CD4-positive, alpha-beta memory T cell (primary cell): ENCODE measurements around the gene PITRM1. TPM values are rescaled to one million over a fixed set of nuclear protein-coding genes. Genes with fewer than 3 reads are reported as not detected.

ENCODE experiments used
- CTCF ChIA-PET: fragments of 350-600 bp; sonication (Branson Sonifier 250); formaldehyde crosslinking; loops from one replicate; lab custom pipeline; 2021; ENCODE audit warnings: inconsistent platforms; ENCODE audit not compliant: partially characterized antibody; lab: Charles Lee
- POLR2A ChIA-PET: fragments of 350-600 bp; sonication (Branson Sonifier 250); formaldehyde crosslinking; loops from one replicate; lab custom pipeline; 2021; ENCODE audit not compliant: partially characterized antibody; lab: Charles Lee
- DNase-seq, 5 donors: peaks; one replicate each; pipeline versions ENCODE4 v3.0.0 to v3.0.0-alpha.2; 2020 to 2022; ENCODE audit warnings: mixed read lengths in 1 of 5
- H3K27ac ChIP-seq: one replicate; pipeline ENCODE4 v1.7.0; 2013; ENCODE audit warnings: low read depth, low read length
- H3K27me3 ChIP-seq: 2 replicates; pipeline ENCODE4 v1.7.0; 2013; ENCODE audit warnings: mild to moderate bottlenecking, low read length, moderate library complexity; ENCODE audit not compliant: insufficient read depth
- H3K36me3 ChIP-seq: 2 replicates; pipeline ENCODE4 v1.7.0; 2013; ENCODE audit warnings: mild to moderate bottlenecking, low read length, moderate library complexity; ENCODE audit not compliant: insufficient read depth
- H3K4me1 ChIP-seq: 2 replicates; pipeline ENCODE4 v1.7.0; 2013; ENCODE audit warnings: mild to moderate bottlenecking, low read length, moderate library complexity; ENCODE audit not compliant: insufficient read depth
- H3K4me3 ChIP-seq, 2 donors: one replicate each; pipeline ENCODE4 v1.7.0; 2013; ENCODE audit warnings: low read length in 2 of 2, mild to moderate bottlenecking in 1 of 2
- H3K9me3 ChIP-seq, 2 donors: one replicate each; pipeline ENCODE4 v1.7.0; 2013; ENCODE audit warnings: low read length in 2 of 2, control low read depth in 1 of 2; ENCODE audit not compliant: control insufficient read depth in 1 of 2
- H3K27ac Mint-ChIP-seq, 7 donors: one replicate each; pipeline ENCODE4 v1.8.0; 2020 to 2021; ENCODE audit warnings: mixed read lengths in 7 of 7, mild to moderate bottlenecking in 6 of 7, inconsistent platforms in 3 of 7, moderate library complexity in 3 of 7
- H3K27me3 Mint-ChIP-seq, 2 donors: one replicate each; pipeline ENCODE4 v1.8.0; 2020 to 2021; ENCODE audit warnings: mixed read lengths in 2 of 2
- H3K36me3 Mint-ChIP-seq, 2 donors: one replicate each; pipeline ENCODE4 v1.8.0; 2020 to 2021; ENCODE audit warnings: mixed read lengths in 2 of 2, inconsistent platforms in 1 of 2, mild to moderate bottlenecking in 1 of 2
- H3K4me1 Mint-ChIP-seq, 4 donors: one replicate each; pipeline ENCODE4 v1.8.0; 2020 to 2021; ENCODE audit warnings: mixed read lengths in 4 of 4, mild to moderate bottlenecking in 1 of 4
- H3K4me3 Mint-ChIP-seq, 8 donors: one replicate each; pipeline ENCODE4 v1.8.0; 2020 to 2021; ENCODE audit warnings: mixed read lengths in 8 of 8, mild to moderate bottlenecking in 7 of 8, moderate library complexity in 6 of 8, inconsistent platforms in 3 of 8
- H3K9me3 Mint-ChIP-seq, 8 donors: one replicate each; pipeline ENCODE4 v1.8.0; 2020 to 2021; ENCODE audit warnings: mixed read lengths in 8 of 8, mild to moderate bottlenecking in 5 of 8, inconsistent platforms in 3 of 8, moderate library complexity in 1 of 8
- intact Hi-C: fragments of 100-400 bp; cut with micrococcal nuclease; formaldehyde crosslinking; loops from one replicate; pipeline ENCODE4 v1.15.1; 2023
- polyA plus RNA-seq, 2 donors: library from polyadenylated mRNA; unstranded; fragments of 300-500 nt; fragmentation: Illumina TruSeq; gene quantifications; one replicate each; pipeline ENCODE4 v1.2.3, GENCODE V29; 2021
- total RNA-seq, 2 experiments: library from RNA; stranded (reverse); gene quantifications; one replicate each; pipeline ENCODE4 v1.2.3, GENCODE V29; 2021

PITRM1 gene
- total and polyA plus RNA-seq, 4 experiments from 2014 or later, result 25.5 to 80.7 (median 63.0) TPM

- no peaks in the 10 kb centered on the region for H3K27me3 ChIP-seq
- Mint-ChIP-seq H3K4me1 (peaks cover 8 to 22% (median 11%) of the 10 kb centered on the region in 4 donors), H3K4me3 (no peak overlapping the region), H3K27me3 (no peaks in the 10 kb centered on the region), H3K36me3 (peaks cover 65 to 70% of the 10 kb centered on the region in 2 donors), H3K27ac (no peak overlapping the region), H3K9me3 (no peaks in the 10 kb centered on the region)
- H3K4me3 ChIP-seq, result no peak overlapping the region
- H3K4me1 ChIP-seq, result peaks cover 16% of the 10 kb centered on the region
- peaks cover 61% of the 10 kb centered on the region for H3K36me3 ChIP-seq
- no peak for DNase-seq
- POLR2A ChIA-PET, result no interaction called here
- H3K27ac ChIP-seq, result no peak overlapping the region
- intact Hi-C loops, result no loop called here
- no peaks in the 10 kb centered on the region for H3K9me3 ChIP-seq
- CTCF ChIA-PET, result no interaction called here
Observed at GRCh38 chr10:3167611-3168330, 4.8 kb downstream of the PITRM1 start.

DNA sequence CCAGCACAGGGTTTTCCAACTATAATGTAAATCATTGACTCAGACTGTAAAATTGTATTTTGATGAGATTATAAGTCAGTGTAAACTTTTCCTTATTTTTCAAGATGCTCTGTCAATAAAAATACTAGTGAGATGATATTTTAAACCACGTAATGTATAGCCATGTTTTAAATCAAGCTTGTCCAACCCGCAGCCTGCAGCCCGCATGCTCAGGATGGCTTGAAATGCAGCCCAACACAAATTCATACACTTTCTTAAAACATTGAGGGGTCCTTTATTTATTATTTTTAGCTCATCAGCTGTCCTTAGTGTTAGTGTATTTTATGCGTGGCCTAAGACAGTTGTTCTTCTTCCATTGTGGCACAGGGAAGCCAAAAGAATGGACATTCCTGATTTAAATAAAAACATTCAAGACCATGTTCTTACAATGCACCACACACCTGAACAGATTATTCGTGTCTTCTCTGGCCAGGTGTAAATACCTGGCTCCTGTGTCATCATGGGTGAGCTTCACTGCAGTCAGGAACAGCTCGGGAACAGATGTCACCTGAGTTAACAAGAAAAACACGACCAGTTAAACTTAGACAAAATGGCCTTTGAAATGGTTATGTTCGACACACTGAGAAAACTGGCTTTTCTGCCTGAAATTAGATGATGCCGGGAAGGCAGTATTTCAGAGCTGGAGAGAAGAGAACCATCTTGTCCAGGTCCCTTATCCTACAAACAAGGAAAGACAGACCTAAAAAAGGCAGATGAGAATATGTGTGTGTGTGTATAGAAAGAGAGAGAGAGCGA is 5.9 kb downstream of the PITRM1 start:
- Mint-ChIP-seq H3K36me3 (peaks cover 71 to 74% of the 10 kb centered on the region in 2 donors), H3K9me3 (no peaks in the 10 kb centered on the region), H3K4me3 (no peak overlapping the region), H3K4me1 (peaks cover under 1 to 22% (median 8%) of the 10 kb centered on the region in 4 donors), H3K27ac (no peak overlapping the region), H3K27me3 (no peaks in the 10 kb centered on the region)
- CTCF ChIA-PET, result no interaction called here
- no peaks in the 10 kb centered on the region for H3K27me3 ChIP-seq
- intact Hi-C loops, result no loop called here
- POLR2A ChIA-PET, result no interaction called here
- H3K9me3 ChIP-seq, result no peaks in the 10 kb centered on the region
- H3K36me3 ChIP-seq, result peaks cover 67% of the 10 kb centered on the region
- no peak overlapping the region for H3K27ac ChIP-seq
- peaks cover 12% of the 10 kb centered on the region for H3K4me1 ChIP-seq
- no peak overlapping the region for H3K4me3 ChIP-seq
- DNase-seq, result no peak

- no peaks in the 10 kb centered on the region for H3K9me3 Mint-ChIP-seq
- peaks cover 76 to 84% of the 10 kb centered on the region in 2 donors for H3K36me3 Mint-ChIP-seq
- Histone ChIP-seq H3K36me3 (peaks cover 67% of the 10 kb centered on the region), H3K9me3 (no peaks in the 10 kb centered on the region), H3K4me3 (no peak overlapping the region), H3K27ac (no peak overlapping the region), H3K27me3 (no peaks in the 10 kb centered on the region), H3K4me1 (no peaks in the 10 kb centered on the region)
- H3K27ac Mint-ChIP-seq, result no peak overlapping the region
- DNase-seq, result no peak
- H3K27me3 Mint-ChIP-seq, result no peaks in the 10 kb centered on the region
- H3K4me1 Mint-ChIP-seq, result peaks cover 0 to 8% (median 4%) of the 10 kb centered on the region in 4 donors
- no peak overlapping the region for H3K4me3 Mint-ChIP-seq
- intact Hi-C loops, result no loop called here
- POLR2A ChIA-PET, result no interaction called here
- CTCF ChIA-PET, result no interaction called here
Observed at GRCh38 chr10:3165196-3165595, 7.4 kb downstream of the PITRM1 start.

- Histone ChIP-seq H3K36me3 (peaks cover 67% of the 10 kb centered on the region), H3K4me3 (no peak overlapping the region), H3K4me1 (no peaks in the 10 kb centered on the region), H3K27me3 (no peaks in the 10 kb centered on the region), H3K9me3 (no peaks in the 10 kb centered on the region), H3K27ac (no peak overlapping the region)
- no peaks in the 10 kb centered on the region for H3K27me3 Mint-ChIP-seq
- DNase-seq, result no peak
- no peaks in the 10 kb centered on the region for H3K9me3 Mint-ChIP-seq
- peaks cover 80 to 85% of the 10 kb centered on the region in 2 donors for H3K36me3 Mint-ChIP-seq
- peaks cover 0 to 4% (median 3%) of the 10 kb centered on the region in 4 donors for H3K4me1 Mint-ChIP-seq
- CTCF ChIA-PET, result interaction anchor here (1.5 kb wide), 1 partner anchor 11 kb away, joined by 3 read pairs; no protein-coding TSS in a partner anchor
- H3K27ac Mint-ChIP-seq, result no peak overlapping the region
- intact Hi-C loops, result no loop called here
- no peak overlapping the region for H3K4me3 Mint-ChIP-seq
- POLR2A ChIA-PET, result no interaction called here
Observed at GRCh38 chr10:3163879-3164278, 8.7 kb downstream of the PITRM1 start.

- Mint-ChIP-seq H3K27me3 (no peaks in the 10 kb centered on the region), H3K4me3 (no peak overlapping the region), H3K4me1 (peaks cover 0 to 6% (median under 1%) of the 10 kb centered on the region in 4 donors), H3K27ac (peak overlapping the region in 1 of 7 donors; percentile 41), H3K9me3 (no peaks in the 10 kb centered on the region), H3K36me3 (peaks cover 78 to 85% of the 10 kb centered on the region in 2 donors)
- no peaks in the 10 kb centered on the region for H3K4me1 ChIP-seq
- DNase-seq, result no peak
- H3K9me3 ChIP-seq, result no peaks in the 10 kb centered on the region
- peaks cover 70% of the 10 kb centered on the region for H3K36me3 ChIP-seq
- intact Hi-C loops, result no loop called here
- no peak overlapping the region for H3K4me3 ChIP-seq
- no peak overlapping the region for H3K27ac ChIP-seq
- no peaks in the 10 kb centered on the region for H3K27me3 ChIP-seq
- CTCF ChIA-PET, result no interaction called here
- POLR2A ChIA-PET, result no interaction called here
Observed at GRCh38 chr10:3162533-3162932, 10.0 kb downstream of the PITRM1 start.

DNA sequence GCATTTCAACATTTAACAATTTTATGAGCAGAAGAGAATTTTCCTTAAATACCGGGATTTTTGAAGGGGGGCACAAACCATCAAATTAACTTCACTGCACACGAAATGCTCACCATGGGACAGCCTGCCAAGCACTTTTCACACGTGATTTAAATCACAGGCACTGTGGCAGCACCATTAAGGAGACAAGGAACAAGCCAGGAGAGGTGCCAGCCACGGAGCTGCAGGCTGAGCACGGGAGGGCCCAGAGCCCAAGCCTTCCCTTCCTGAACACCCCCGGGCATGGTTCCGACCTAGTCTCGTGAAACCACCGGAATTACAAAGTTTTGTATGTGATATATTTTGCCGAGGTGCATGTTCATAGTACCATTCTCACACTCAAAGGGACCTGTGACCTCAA is 13.4 kb downstream of the PITRM1 start:
- peaks cover 66% of the 10 kb centered on the region for H3K36me3 ChIP-seq
- ChIA-PET CTCF (no interaction called here), POLR2A (no interaction called here)
- no peaks in the 10 kb centered on the region for H3K27me3 ChIP-seq
- H3K4me3 Mint-ChIP-seq, result no peak overlapping the region
- H3K36me3 Mint-ChIP-seq, result peaks cover 77 to 86% of the 10 kb centered on the region in 2 donors
- intact Hi-C loops, result no loop called here
- peaks cover 0 to 2% (median 0%) of the 10 kb centered on the region in 8 donors for H3K9me3 Mint-ChIP-seq
- H3K27ac Mint-ChIP-seq, result no peak overlapping the region
- H3K4me1 ChIP-seq, result no peaks in the 10 kb centered on the region
- no peak for DNase-seq
- no peak overlapping the region for H3K4me3 ChIP-seq
- H3K27me3 Mint-ChIP-seq, result no peaks in the 10 kb centered on the region
- no peak overlapping the region for H3K27ac ChIP-seq
- H3K9me3 ChIP-seq, result no peaks in the 10 kb centered on the region
- peaks cover 0 to 4% (median 2%) of the 10 kb centered on the region in 4 donors for H3K4me1 Mint-ChIP-seq

GRCh38 chr10:3154666-3155065 is 17.9 kb downstream of the PITRM1 start:
- H3K9me3 ChIP-seq, result no peaks in the 10 kb centered on the region
- intact Hi-C loops, result no loop called here
- DNase-seq, result no peak
- ChIA-PET CTCF (no interaction called here), POLR2A (no interaction called here)
- no peaks in the 10 kb centered on the region for H3K27me3 ChIP-seq
- H3K27me3 Mint-ChIP-seq, result no peaks in the 10 kb centered on the region
- peak overlapping the region in 4 of 7 donors; percentile 7 to 71 (median 28) for H3K27ac Mint-ChIP-seq
- no peak overlapping the region for H3K27ac ChIP-seq
- H3K4me1 ChIP-seq, result no peaks in the 10 kb centered on the region
- peaks cover 0 to 4% (median 2%) of the 10 kb centered on the region in 4 donors for H3K4me1 Mint-ChIP-seq
- peaks cover 0 to 2% (median 0%) of the 10 kb centered on the region in 8 donors for H3K9me3 Mint-ChIP-seq
- peaks cover 75 to 93% of the 10 kb centered on the region in 2 donors for H3K36me3 Mint-ChIP-seq
- H3K4me3 ChIP-seq, result no peak overlapping the region
- H3K4me3 Mint-ChIP-seq, result no peak overlapping the region
- peaks cover 81% of the 10 kb centered on the region for H3K36me3 ChIP-seq
